ENCODE data around the gene AGAP1. TPM values are rescaled to one million over a fixed set of nuclear protein-coding genes. Genes with fewer than 3 reads are reported as not detected.

AGAP1 gene
- total RNA-seq, 2 experiments from 2014 or later = 2.4 to 4.5 TPM

GRCh38 chr2:235692671-235693171 lies 198.9 kb downstream of the AGAP1 start:
- Mint-ChIP-seq H3K27ac (no peak overlapping the region), H3K36me3 (no peaks in the 10 kb centered on the region), H3K4me1 (no peaks in the 10 kb centered on the region)

GRCh38 chr2:235693279-235693678 lies 199.4 kb downstream of the AGAP1 start:
- H3K4me1 Mint-ChIP-seq = no peaks in the 10 kb centered on the region
- H3K27ac Mint-ChIP-seq = no peak overlapping the region
- no peak overlapping the region for H3K4me3 Mint-ChIP-seq
- H3K36me3 Mint-ChIP-seq = no peaks in the 10 kb centered on the region
- POLR2A ChIA-PET = no interaction called here
- H3K27me3 Mint-ChIP-seq = no peaks in the 10 kb centered on the region
- ATAC-seq (ENCODE audit: low read depth) = no peak
- DNase-seq = no peak
- H3K9me3 Mint-ChIP-seq = no peaks in the 10 kb centered on the region

More at GRCh38 chr2:235692671-235693171, 198.9 kb downstream of the AGAP1 start:
- Mint-ChIP-seq H3K4me3 (no peak overlapping the region), H3K9me3 (no peaks in the 10 kb centered on the region), H3K27me3 (no peaks in the 10 kb centered on the region)
- ATAC-seq (ENCODE audit: low read depth) = no peak
- DNase-seq = no peak
- POLR2A ChIA-PET = no interaction called here

GRCh38 chr2:235694721-235695601 lies 201.1 kb downstream of the AGAP1 start:
- H3K4me3 Mint-ChIP-seq = no peak overlapping the region
- no peaks in the 10 kb centered on the region for H3K9me3 Mint-ChIP-seq
- H3K27ac Mint-ChIP-seq = no peak overlapping the region
- no peaks in the 10 kb centered on the region for H3K4me1 Mint-ChIP-seq
- ATAC-seq (ENCODE audit: low read depth) = no peak
- no peaks in the 10 kb centered on the region for H3K36me3 Mint-ChIP-seq
- POLR2A ChIA-PET = no interaction called here
- DNase-seq = no peak
- no peaks in the 10 kb centered on the region for H3K27me3 Mint-ChIP-seq

GRCh38 chr2:235695602-235695895 lies 201.7 kb downstream of the AGAP1 start:
- Mint-ChIP-seq H3K27ac (no peak overlapping the region), H3K36me3 (no peaks in the 10 kb centered on the region), H3K9me3 (no peaks in the 10 kb centered on the region), H3K4me3 (no peak overlapping the region), H3K4me1 (no peaks in the 10 kb centered on the region), H3K27me3 (no peaks in the 10 kb centered on the region)
- POLR2A ChIA-PET = no interaction called here
- DNase-seq (no peak), ATAC-seq (ENCODE audit: low read depth) (no peak)

- H3K9me3 Mint-ChIP-seq = no peaks in the 10 kb centered on the region
- no peaks in the 10 kb centered on the region for H3K36me3 Mint-ChIP-seq
- POLR2A ChIA-PET = no interaction called here
- H3K4me1 Mint-ChIP-seq = no peaks in the 10 kb centered on the region
- no peak overlapping the region for H3K27ac Mint-ChIP-seq
- DNase-seq = no peak
- ATAC-seq (ENCODE audit: low read depth) = no peak
- peaks cover 4% of the 10 kb centered on the region for H3K27me3 Mint-ChIP-seq
- no peak overlapping the region for H3K4me3 Mint-ChIP-seq
These were observed 203.2 kb downstream of the AGAP1 start for GRCh38 chr2:235697041-235697440.

GRCh38 chr2:235698028-235698427 lies 204.2 kb downstream of the AGAP1 start:
- Mint-ChIP-seq H3K27ac (no peak overlapping the region), H3K4me1 (no peaks in the 10 kb centered on the region), H3K36me3 (no peaks in the 10 kb centered on the region), H3K27me3 (peaks cover 5% of the 10 kb centered on the region), H3K4me3 (no peak overlapping the region), H3K9me3 (no peaks in the 10 kb centered on the region)
- POLR2A ChIA-PET = no interaction called here
- DNase-seq (no peak), ATAC-seq (ENCODE audit: low read depth) (no peak)

DNA sequence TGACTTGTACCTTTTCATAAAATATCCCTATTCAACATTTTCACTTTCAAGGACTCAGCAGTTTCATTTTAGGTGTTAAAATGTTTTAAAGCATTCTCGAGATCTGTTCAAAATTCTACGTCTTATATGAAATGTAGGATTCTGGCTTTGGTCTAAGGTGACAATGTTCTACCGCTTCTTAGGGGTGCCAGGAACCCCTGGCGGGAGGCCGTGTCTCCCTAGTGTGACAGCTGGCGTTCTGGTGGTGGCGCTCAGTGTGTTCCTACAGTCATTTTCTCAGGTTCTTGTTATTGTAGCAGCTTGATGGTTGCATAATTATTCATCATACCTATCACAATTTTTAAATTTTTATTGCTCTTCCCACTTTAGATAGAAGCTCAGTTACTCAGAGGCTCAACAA lies 204.6 kb downstream of the AGAP1 start:
- H3K27ac Mint-ChIP-seq = no peak overlapping the region
- H3K36me3 Mint-ChIP-seq = no peaks in the 10 kb centered on the region
- no peaks in the 10 kb centered on the region for H3K4me1 Mint-ChIP-seq
- H3K4me3 Mint-ChIP-seq = no peak overlapping the region
- H3K27me3 Mint-ChIP-seq = peaks cover 5% of the 10 kb centered on the region
- POLR2A ChIA-PET = no interaction called here
- ATAC-seq (ENCODE audit: low read depth) (no peak), DNase-seq (no peak)
- no peaks in the 10 kb centered on the region for H3K9me3 Mint-ChIP-seq

GRCh38 chr2:235699576-235699975 lies 205.7 kb downstream of the AGAP1 start:
- Mint-ChIP-seq H3K9me3 (no peaks in the 10 kb centered on the region), H3K27me3 (peaks cover 5% of the 10 kb centered on the region), H3K4me3 (no peak overlapping the region), H3K4me1 (no peaks in the 10 kb centered on the region), H3K27ac (no peak overlapping the region), H3K36me3 (no peaks in the 10 kb centered on the region)
- no peak for DNase-seq
- POLR2A ChIA-PET = no interaction called here
- no peak for ATAC-seq (ENCODE audit: low read depth)

GRCh38 chr2:235701206-235701981 lies 207.6 kb downstream of the AGAP1 start:
- Mint-ChIP-seq H3K27ac (no peak overlapping the region), H3K4me3 (no peak overlapping the region), H3K36me3 (no peaks in the 10 kb centered on the region), H3K4me1 (no peaks in the 10 kb centered on the region), H3K27me3 (peaks cover 5% of the 10 kb centered on the region), H3K9me3 (no peaks in the 10 kb centered on the region)
- ATAC-seq (ENCODE audit: low read depth) = no peak
- POLR2A ChIA-PET = no interaction called here
- no peak for DNase-seq

DNA sequence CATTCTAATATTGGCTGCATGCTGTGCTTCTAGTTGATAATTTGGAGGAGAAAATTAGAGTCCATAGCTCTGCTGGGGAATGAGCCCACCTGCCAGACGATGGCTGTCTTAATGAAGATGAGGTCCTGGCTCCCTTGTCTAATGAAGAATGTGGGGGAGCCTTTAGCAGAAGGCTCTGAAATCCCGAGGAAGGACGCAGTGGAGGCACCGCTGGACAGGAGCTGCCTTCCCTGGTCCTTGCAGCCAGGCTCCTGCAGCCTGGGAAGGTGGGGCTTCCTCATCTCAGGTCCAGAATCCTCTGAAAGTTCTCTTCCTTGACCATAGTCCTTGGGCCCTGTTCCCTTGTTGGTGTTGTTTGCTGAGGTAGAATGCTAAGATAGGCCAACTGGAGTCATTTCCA lies 208.3 kb downstream of the AGAP1 start:
- no peaks in the 10 kb centered on the region for H3K4me1 Mint-ChIP-seq
- peaks cover 5% of the 10 kb centered on the region for H3K27me3 Mint-ChIP-seq
- no peaks in the 10 kb centered on the region for H3K36me3 Mint-ChIP-seq
- ATAC-seq (ENCODE audit: low read depth) (no peak), DNase-seq (no peak)
- no peak overlapping the region for H3K4me3 Mint-ChIP-seq
- H3K27ac Mint-ChIP-seq = no peak overlapping the region
- POLR2A ChIA-PET = no interaction called here
- H3K9me3 Mint-ChIP-seq = no peaks in the 10 kb centered on the region

- Mint-ChIP-seq H3K4me3 (no peak overlapping the region), H3K27ac (no peak overlapping the region), H3K27me3 (peaks cover 5% of the 10 kb centered on the region), H3K36me3 (no peaks in the 10 kb centered on the region), H3K9me3 (no peaks in the 10 kb centered on the region), H3K4me1 (no peaks in the 10 kb centered on the region)
- DNase-seq (no peak), ATAC-seq (ENCODE audit: low read depth) (no peak)
- POLR2A ChIA-PET = no interaction called here
These were observed 210.0 kb downstream of the AGAP1 start for GRCh38 chr2:235703711-235704295.

DNA sequence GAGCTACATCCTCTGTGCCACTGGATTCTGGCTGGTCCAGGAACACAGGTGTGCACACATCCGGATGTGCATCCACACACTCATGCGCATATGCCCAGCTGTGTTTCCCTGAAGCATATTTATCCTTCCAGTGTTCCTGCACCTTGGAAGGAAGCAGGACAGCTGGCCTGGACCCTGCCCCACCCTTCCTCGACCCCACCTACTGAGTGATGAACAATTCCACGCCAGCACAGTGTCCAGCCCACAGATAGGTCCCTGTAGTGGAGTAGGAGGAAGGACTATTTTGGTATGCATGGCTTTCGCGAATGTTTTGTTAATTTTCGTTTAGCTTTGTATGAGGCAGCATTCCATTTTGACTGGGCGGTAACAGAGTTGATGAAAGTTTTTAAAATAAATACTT lies 211.5 kb downstream of the AGAP1 start:
- no peak overlapping the region for H3K27ac Mint-ChIP-seq
- H3K9me3 Mint-ChIP-seq = no peaks in the 10 kb centered on the region
- ATAC-seq (ENCODE audit: low read depth) = no peak
- H3K4me3 Mint-ChIP-seq = no peak overlapping the region
- DNase-seq = no peak
- peaks cover 5% of the 10 kb centered on the region for H3K27me3 Mint-ChIP-seq
- H3K4me1 Mint-ChIP-seq = no peaks in the 10 kb centered on the region
- POLR2A ChIA-PET = no interaction called here
- H3K36me3 Mint-ChIP-seq = no peaks in the 10 kb centered on the region

DNA sequence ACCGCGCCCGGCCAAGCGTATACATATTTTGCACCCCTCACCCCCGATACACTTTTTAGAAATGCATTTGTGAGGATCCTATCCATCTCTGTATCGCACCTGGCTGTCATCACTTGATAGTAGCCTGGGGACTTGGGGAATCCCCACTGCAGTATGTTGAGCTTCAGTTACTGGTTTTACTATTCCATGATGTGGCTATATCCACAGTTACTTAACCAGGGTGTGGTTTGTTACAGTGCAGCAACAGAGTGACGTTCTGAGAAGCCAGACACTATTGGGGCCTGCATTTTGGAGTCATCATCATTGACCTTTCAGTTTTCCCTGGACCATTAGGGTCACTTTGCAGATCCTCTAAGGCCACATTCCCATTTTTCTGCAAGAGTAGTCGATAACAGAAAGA lies 212.7 kb downstream of the AGAP1 start:
- no peak overlapping the region for H3K27ac Mint-ChIP-seq
- peaks cover 5% of the 10 kb centered on the region for H3K27me3 Mint-ChIP-seq
- ATAC-seq (ENCODE audit: low read depth) = no peak
- POLR2A ChIA-PET = no interaction called here
- H3K4me1 Mint-ChIP-seq = no peaks in the 10 kb centered on the region
- H3K36me3 Mint-ChIP-seq = no peaks in the 10 kb centered on the region
- H3K9me3 Mint-ChIP-seq = no peaks in the 10 kb centered on the region
- no peak for DNase-seq
- no peak overlapping the region for H3K4me3 Mint-ChIP-seq
